HG02798 (cell line): ENCODE results near the gene SMARCE1.

Source experiments
- ATAC-seq: cut with Tn5 transposase; IDR thresholded peaks from one replicate; pipeline ENCODE4 v1.9.1; 2021; ENCODE audit warnings: mild to moderate bottlenecking; ENCODE audit not compliant: unreplicated experiment, poor library complexity

SMARCE1 gene

GRCh38 chr17:40647624-40648383, at the start of gene SMARCE1:
Gene SMARCE1, minus strand, starts transcription at chr17:40647818. Its CDS starts 2,016 bp downstream, at chr17:40645802.
- peak; percentile 70 for ATAC-seq

GRCh38 chr17:40697297-40697696, 49.7 kb upstream of the SMARCE1 start:
- no peak for ATAC-seq

- no peak for ATAC-seq
These were observed 49.0 kb upstream of the SMARCE1 start for GRCh38 chr17:40696651-40697072.

- no peak for ATAC-seq
These were observed 48.4 kb upstream of the SMARCE1 start for GRCh38 chr17:40695874-40696472.

GRCh38 chr17:40694584-40694983, 47.0 kb upstream of the SMARCE1 start:
- ATAC-seq = no peak

- ATAC-seq = no peak
These were observed 39.5 kb upstream of the SMARCE1 start for GRCh38 chr17:40687106-40687505.

- no peak for ATAC-seq
These were observed 38.6 kb upstream of the SMARCE1 start for GRCh38 chr17:40686192-40686591.

GRCh38 chr17:40680998-40681397, 33.4 kb upstream of the SMARCE1 start:
- ATAC-seq = no peak

GRCh38 chr17:40679523-40679907, 31.9 kb upstream of the SMARCE1 start:
- ATAC-seq = no peak

- ATAC-seq = no peak
These were observed 31.4 kb upstream of the SMARCE1 start for GRCh38 chr17:40678902-40679522.

GRCh38 chr17:40675905-40676304, 28.3 kb upstream of the SMARCE1 start:
- no peak for ATAC-seq

GRCh38 chr17:40672654-40673053, 25.0 kb upstream of the SMARCE1 start:
- ATAC-seq = no peak

GRCh38 chr17:40671282-40671681, 23.7 kb upstream of the SMARCE1 start:
- no peak for ATAC-seq

- no peak for ATAC-seq
These were observed 18.7 kb upstream of the SMARCE1 start for GRCh38 chr17:40666331-40666730.

- ATAC-seq = no peak
These were observed 17.1 kb upstream of the SMARCE1 start, which contains the start of gene KRT222 for GRCh38 chr17:40664582-40665333. Gene KRT222, minus strand, starts transcription at chr17:40665177. Its CDS starts 78 bp downstream, at chr17:40665099.

- no peak for ATAC-seq
These were observed 15.6 kb upstream of the SMARCE1 start for GRCh38 chr17:40663252-40663651.

- ATAC-seq = no peak
These were observed 12.3 kb upstream of the SMARCE1 start for GRCh38 chr17:40659911-40660310.

GRCh38 chr17:40658396-40658795, 10.8 kb upstream of the SMARCE1 start:
- ATAC-seq = no peak

GRCh38 chr17:40651939-40652338, 4.3 kb upstream of the SMARCE1 start:
- no peak for ATAC-seq

GRCh38 chr17:40648384-40648968, 858 bp upstream of the SMARCE1 start:
- ATAC-seq = peak; percentile 17
